ENCODE data around the gene RAPGEF5. TPM values are rescaled to one million over a fixed set of nuclear protein-coding genes. Genes with fewer than 3 reads are reported as not detected.
A peak's percentile ranks its signal among the peaks of the same experiment; 100 is the strongest.

The RAPGEF5 gene
- total RNA-seq, 1 donor from 2014 or later = 12.4 TPM

DNA sequence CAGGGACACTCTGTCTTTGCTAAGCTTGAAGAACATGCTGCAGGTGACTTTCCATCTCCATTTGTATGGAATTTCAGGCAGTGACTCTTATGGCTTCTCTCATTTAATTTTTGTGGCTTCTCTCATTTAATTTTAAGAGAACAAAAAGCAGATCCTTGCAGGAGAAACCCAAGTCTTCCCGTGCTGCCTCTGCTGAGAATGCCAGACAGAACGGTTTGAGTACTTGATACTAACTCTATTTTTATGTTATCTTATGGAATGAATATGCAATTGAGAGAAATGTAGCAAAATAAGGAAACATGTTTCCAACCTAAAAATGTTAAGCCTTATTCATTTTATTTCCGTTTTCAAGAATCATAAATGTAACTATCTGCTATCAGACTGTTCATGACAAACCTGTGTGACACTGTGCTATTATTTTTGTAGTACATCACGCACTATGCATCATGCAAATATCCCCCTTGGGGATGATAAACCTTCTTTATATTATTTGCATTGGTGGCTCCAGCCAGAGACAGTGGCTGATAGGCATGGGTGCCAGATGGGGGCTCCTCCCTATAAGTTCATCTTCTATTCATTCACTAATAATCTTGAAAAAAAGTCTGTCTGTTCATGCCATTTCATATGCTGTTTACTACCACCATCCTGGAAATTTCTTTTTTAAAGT is 6.9 kb upstream of the RAPGEF5 start:
- TF ChIP-seq CTCF (IDR thresholded peaks at IDR 0.05) = no peak
- DNase-seq = no peak
- no peaks in the 10 kb centered on the region for H3K36me3 Mint-ChIP-seq (ENCODE audit: low read depth)
- ChIA-PET POLR2A (no interaction called here), CTCF (no interaction called here)
- H3K4me3 Mint-ChIP-seq = no peak overlapping the region
- H3K9me3 Mint-ChIP-seq = no peaks in the 10 kb centered on the region
- ATAC-seq (ENCODE audit: low read depth) = peak; percentile 40
- no peaks in the 10 kb centered on the region for H3K27me3 Mint-ChIP-seq
- peaks cover 17% of the 10 kb centered on the region for H3K4me1 Mint-ChIP-seq
- intact Hi-C loops (cut with micrococcal nuclease) = loop anchor here (5.0 kb wide), 1 partner anchor 73 kb away; no protein-coding TSS in a partner anchor
- no peak overlapping the region for H3K27ac Mint-ChIP-seq

DNA sequence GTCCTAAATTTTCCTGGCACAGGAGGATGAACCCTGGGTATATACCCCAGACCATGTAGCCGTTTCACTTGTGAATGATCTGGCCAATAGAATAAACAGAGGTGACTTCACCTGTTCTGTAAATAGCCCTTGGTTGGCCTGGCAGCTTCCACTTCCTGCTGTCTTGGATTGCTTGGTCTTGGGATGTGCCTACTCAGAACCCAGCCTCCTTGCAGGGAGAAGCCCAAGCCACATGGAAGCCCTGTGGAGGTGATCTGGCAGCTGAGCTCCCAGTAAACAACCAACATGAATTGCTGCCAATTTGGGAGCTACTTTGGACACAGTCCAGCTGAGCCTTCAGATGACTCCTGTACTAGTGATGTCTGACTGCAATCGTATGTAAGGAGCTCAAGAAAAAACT is 4.8 kb upstream of the RAPGEF5 start:
- no peaks in the 10 kb centered on the region for H3K36me3 Mint-ChIP-seq (ENCODE audit: low read depth)
- no peak overlapping the region for H3K27ac Mint-ChIP-seq
- intact Hi-C loops (cut with micrococcal nuclease) = loop anchor here (5.0 kb wide), 1 partner anchor 76 kb away; no protein-coding TSS in a partner anchor
- ATAC-seq (ENCODE audit: low read depth) (no peak), DNase-seq (no peak)
- ChIA-PET CTCF (no interaction called here), POLR2A (no interaction called here)
- peaks cover 8% of the 10 kb centered on the region for H3K27me3 Mint-ChIP-seq
- peaks cover 22% of the 10 kb centered on the region for H3K4me1 Mint-ChIP-seq
- no peak for TF ChIP-seq CTCF (IDR thresholded peaks at IDR 0.05)
- no peak overlapping the region for H3K4me3 Mint-ChIP-seq
- H3K9me3 Mint-ChIP-seq = no peaks in the 10 kb centered on the region

GRCh38 chr7:22361320-22361719 is 4.4 kb upstream of the RAPGEF5 start:
- Mint-ChIP-seq H3K4me1 (peaks cover 22% of the 10 kb centered on the region), H3K9me3 (no peaks in the 10 kb centered on the region), H3K27me3 (peaks cover 8% of the 10 kb centered on the region), H3K36me3 (ENCODE audit: low read depth) (no peaks in the 10 kb centered on the region), H3K4me3 (no peak overlapping the region), H3K27ac (no peak overlapping the region)
- ChIA-PET CTCF (no interaction called here), POLR2A (no interaction called here)
- intact Hi-C loops (cut with micrococcal nuclease) = loop anchor here (5.0 kb wide), 1 partner anchor 76 kb away; no protein-coding TSS in a partner anchor
- DNase-seq (no peak), ATAC-seq (ENCODE audit: low read depth) (no peak)
- no peak for TF ChIP-seq CTCF (IDR thresholded peaks at IDR 0.05)

- intact Hi-C loops (cut with micrococcal nuclease) = loop anchor here (5.0 kb wide), 1 partner anchor 88 kb away; no protein-coding TSS in a partner anchor
- ChIA-PET CTCF (no interaction called here), POLR2A (interaction anchor here (0.7 kb wide), 1 partner anchor 202 kb away, joined by 3 read pairs; no protein-coding TSS in a partner anchor)
- ATAC-seq (ENCODE audit: low read depth) (no peak), DNase-seq (no peak)
- Mint-ChIP-seq H3K4me3 (no peak overlapping the region), H3K9me3 (peaks cover 7% of the 10 kb centered on the region), H3K27ac (no peak overlapping the region), H3K4me1 (peaks cover 23% of the 10 kb centered on the region), H3K27me3 (peaks cover 23% of the 10 kb centered on the region), H3K36me3 (ENCODE audit: low read depth) (no peaks in the 10 kb centered on the region)
- TF ChIP-seq CTCF (IDR thresholded peaks at IDR 0.05) = no peak
Measured at GRCh38 chr7:22358820-22359697, 2.1 kb upstream of the RAPGEF5 start.

Data from activated B cell treated with CpG ODN at 0.5 μM for 24 hours (primary cell).